ENCODE data around the gene RASGRP2.

Gene RASGRP2

GRCh38 chr11:64739871-64740270 lies 4.1 kb downstream of the RASGRP2 start:
- DNase-seq (ENCODE audit: low read depth in 2 of 2): no peak

- no peak for DNase-seq (ENCODE audit: low read depth in 2 of 2)
Measured at GRCh38 chr11:64736654-64737053, 7.3 kb downstream of the RASGRP2 start.

GRCh38 chr11:64735725-64736259 lies 8.2 kb downstream of the RASGRP2 start:
- no peak for DNase-seq (ENCODE audit: low read depth in 2 of 2)

- DNase-seq (ENCODE audit: low read depth in 2 of 2): no peak
Measured at GRCh38 chr11:64734811-64735724, 8.9 kb downstream of the RASGRP2 start.

- DNase-seq (ENCODE audit: low read depth in 2 of 2): no peak
Measured at GRCh38 chr11:64731601-64732000, 12.3 kb downstream of the RASGRP2 start.

GRCh38 chr11:64729851-64730382 lies 14.0 kb downstream of the RASGRP2 start:
- DNase-seq (ENCODE audit: low read depth in 2 of 2): no peak

- DNase-seq (ENCODE audit: low read depth in 2 of 2): no peak
Measured at GRCh38 chr11:64728757-64729365, 15.1 kb downstream of the RASGRP2 start.

GRCh38 chr11:64726867-64727530 lies 16.9 kb downstream of the RASGRP2 start:
- no peak for DNase-seq (ENCODE audit: low read depth in 2 of 2)

GRCh38 chr11:64726211-64726641 lies 17.7 kb downstream of the RASGRP2 start:
- no peak for DNase-seq (ENCODE audit: low read depth in 2 of 2)

- DNase-seq (ENCODE audit: low read depth in 2 of 2): no peak
Measured at GRCh38 chr11:64724863-64725532, 18.9 kb downstream of the RASGRP2 start.

GRCh38 chr11:64723907-64724862 lies 19.8 kb downstream of the RASGRP2 start:
- no peak for DNase-seq (ENCODE audit: low read depth in 2 of 2)

GRCh38 chr11:64723117-64723906 lies 20.6 kb downstream of the RASGRP2 start, which contains the start of gene NRXN2:
TSS of gene NRXN2 (minus strand) at chr11:64723197. CDS start at chr11:64713699, 9,498 bp downstream.
- DNase-seq (ENCODE audit: low read depth in 2 of 2): peak; percentile 62 to 64

GRCh38 chr11:64722141-64723065 lies 21.5 kb downstream of the RASGRP2 start:
- DNase-seq (ENCODE audit: low read depth in 2 of 2): no peak

- no peak for DNase-seq (ENCODE audit: low read depth in 2 of 2)
Measured at GRCh38 chr11:64721359-64721699, 22.6 kb downstream of the RASGRP2 start.

GRCh38 chr11:64720640-64721358 lies 23.1 kb downstream of the RASGRP2 start:
- DNase-seq (ENCODE audit: low read depth in 2 of 2): no peak

- no peak for DNase-seq (ENCODE audit: low read depth in 2 of 2)
Measured at GRCh38 chr11:64720167-64720566, 23.8 kb downstream of the RASGRP2 start.

GRCh38 chr11:64719406-64719805 lies 24.5 kb downstream of the RASGRP2 start:
- no peak for DNase-seq (ENCODE audit: low read depth in 2 of 2)

- DNase-seq (ENCODE audit: low read depth in 2 of 2): no peak
Measured at GRCh38 chr11:64718780-64719124, 25.2 kb downstream of the RASGRP2 start.

Measured in stimulated activated CD8-positive, alpha-beta memory T cell treated with anti-CD3 and anti-CD28 coated beads, Interleukin-7, amount 100 ng/mL, for 1 hour (primary cell).